T-helper 1 cell (primary cell): ENCODE data around the gene SORCS1.

ENCODE experiments used
- DNase-seq, 5 donors: peaks; one replicate each; pipeline ENCODE4 v3.0.0-alpha.2; 2012 to 2020

The SORCS1 gene

DNA sequence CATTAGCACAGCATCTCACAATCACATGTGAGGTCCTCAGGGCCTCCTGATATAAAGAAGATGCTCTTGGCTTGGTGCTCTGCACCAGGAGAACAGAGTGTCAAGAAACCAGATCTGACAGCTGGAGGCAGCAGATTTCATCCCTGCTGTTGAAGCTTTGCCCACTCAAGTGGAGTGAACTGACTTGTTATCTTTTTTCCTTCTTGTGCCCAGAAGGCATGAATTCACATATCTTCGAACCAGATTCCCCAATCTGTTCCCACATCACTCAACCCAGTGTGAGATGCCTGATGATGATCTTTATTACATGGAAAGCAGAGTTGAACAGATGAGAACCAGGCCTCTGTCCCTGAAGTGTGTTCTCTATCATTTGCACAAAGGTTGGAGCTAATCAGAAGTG is 521.0 kb downstream of the SORCS1 start:
- DNase-seq: no peak

DNA sequence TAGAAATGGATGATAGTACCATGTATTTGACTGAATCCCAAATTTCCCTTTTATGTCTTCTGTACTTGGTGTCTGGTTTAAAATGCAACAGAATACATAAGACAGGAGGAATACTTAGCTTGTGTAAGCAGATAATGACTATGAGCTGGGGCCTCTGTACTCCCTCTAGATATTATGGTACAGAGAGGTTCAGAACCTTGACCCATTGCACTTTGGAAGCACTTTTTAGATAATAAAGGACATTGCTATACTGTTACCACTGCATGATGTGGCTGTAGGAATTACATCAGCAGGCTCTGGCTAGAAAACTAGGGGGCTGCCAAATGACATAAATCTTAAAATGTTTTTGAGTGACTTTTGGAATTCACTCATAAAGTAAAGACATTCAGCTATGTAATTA is 526.6 kb downstream of the SORCS1 start:
- no peak for DNase-seq

DNA sequence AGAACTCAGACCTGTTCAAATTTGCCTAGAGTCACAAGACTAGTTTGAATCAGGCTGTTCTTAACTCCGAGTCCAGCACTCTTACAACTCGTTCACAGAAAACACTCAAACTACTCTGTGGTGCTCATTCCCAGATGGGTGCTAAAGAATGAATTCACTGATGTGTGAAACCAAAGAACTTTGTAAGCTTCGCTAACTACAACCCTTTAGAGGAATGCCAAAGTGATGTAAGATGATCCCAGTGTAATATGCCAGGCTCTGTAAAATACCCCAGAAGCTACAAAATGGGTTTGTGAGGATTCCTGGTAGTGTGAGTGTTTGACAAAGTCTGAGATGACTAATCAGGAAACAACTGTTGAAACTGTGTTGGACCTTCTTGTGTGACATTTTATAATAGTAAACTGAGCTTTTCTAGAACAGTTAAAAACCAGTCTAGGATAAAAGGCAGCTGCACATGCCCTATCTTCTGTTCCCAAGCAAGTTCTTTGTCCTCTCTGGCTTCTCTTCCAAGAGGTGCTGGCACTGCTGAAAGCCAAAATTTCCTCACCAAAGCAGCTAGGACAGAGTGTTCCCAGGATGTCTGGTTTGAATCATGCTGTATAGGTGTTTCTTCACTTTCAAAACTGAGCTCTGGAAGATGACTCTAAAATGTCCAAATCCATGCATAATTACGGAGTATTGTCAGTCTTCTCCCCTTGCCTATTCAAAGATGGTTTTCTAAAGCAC is 527.6 kb downstream of the SORCS1 start:
- no peak for DNase-seq

DNA sequence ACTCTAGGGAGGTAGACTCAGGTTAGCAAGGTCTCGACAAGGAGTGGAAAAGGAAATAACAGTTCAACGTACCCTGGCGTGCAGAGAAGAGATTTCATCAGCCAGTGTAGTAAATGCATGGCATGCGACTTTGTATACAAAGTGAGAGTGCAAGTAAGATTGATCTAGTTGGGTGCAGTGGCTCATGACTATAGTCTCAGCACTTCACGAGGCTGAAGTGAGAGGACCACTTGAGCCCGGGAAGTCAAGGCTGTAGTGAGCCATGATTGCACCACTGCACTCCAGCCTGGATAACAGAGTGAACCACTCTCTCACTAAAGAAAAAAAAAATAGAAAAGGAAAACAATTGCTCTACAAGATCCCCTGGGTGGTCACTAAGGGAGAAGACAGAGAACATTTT is 528.6 kb downstream of the SORCS1 start:
- DNase-seq: no peak

GRCh38 chr10:106631016-106631702 is 533.3 kb downstream of the SORCS1 start:
- DNase-seq: no peak

DNA sequence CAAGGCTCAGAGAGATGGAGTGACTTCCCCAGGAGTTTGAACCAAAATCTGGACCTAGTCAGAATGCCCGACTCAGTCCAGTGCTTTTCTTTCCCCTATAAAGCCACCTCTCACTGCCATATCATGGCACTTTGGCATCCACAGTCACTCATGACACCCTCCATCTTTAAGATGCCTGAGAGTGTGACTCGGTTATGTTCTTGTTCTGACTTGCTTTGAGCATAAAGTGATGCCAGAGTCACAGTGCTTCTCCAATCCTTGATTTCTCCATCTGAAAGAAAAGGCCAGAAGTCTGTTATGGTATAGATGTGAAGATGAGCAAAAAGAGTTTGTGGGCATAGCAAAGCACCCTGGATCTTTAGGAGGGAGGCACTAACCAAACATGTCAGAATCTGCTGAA is 538.1 kb downstream of the SORCS1 start:
- DNase-seq: no peak

GRCh38 chr10:106625751-106626150 is 538.8 kb downstream of the SORCS1 start:
- no peak for DNase-seq

DNA sequence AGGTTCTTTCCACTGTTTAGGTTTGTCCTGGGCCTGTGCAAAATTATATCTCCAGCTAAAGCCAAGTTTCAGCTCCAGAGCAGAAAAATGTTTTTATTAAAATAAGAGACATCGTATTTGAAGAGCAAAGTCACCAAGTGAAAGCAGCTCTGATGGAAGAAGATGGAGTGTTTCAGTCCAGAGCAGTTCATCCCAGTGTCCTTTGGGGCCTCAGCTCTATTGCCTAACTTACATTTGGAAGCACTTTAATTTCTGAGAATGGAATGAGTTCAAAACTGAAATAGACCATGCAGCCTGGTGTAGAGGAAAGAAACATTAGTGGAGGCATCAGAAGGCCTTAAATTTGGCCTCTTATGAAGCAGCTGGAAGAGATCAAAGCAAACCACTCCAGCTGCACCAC is 545.2 kb downstream of the SORCS1 start:
- DNase-seq: no peak

- DNase-seq: no peak
Observed at GRCh38 chr10:106618646-106619045, 545.9 kb downstream of the SORCS1 start.

GRCh38 chr10:106615081-106615480 is 549.4 kb downstream of the SORCS1 start:
- no peak for DNase-seq

- no peak for DNase-seq
Observed at GRCh38 chr10:106614293-106614692, 550.2 kb downstream of the SORCS1 start.

GRCh38 chr10:106612381-106612780 is 552.1 kb downstream of the SORCS1 start:
- DNase-seq: no peak

GRCh38 chr10:106609470-106610266 is 554.8 kb downstream of the SORCS1 start:
- DNase-seq: no peak

DNA sequence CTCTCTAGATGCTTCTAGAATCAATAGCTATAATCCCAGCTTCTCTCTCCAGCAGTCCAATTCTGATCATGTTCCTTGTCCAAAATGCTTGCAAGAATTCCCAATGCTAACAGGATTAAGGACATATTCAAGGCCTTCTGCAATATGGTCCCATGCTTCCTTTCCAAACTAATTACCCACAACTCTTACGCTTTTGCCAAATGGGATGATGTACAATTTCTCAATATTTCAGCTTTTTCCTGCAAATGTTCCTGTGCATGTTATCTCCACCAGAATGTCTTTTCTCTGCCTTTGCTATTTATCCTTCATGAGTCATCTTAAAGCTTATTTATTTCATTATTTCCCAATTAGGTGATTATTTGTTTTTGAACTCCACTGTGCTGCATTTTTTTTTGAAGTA is 556.4 kb downstream of the SORCS1 start:
- no peak for DNase-seq

- no peak for DNase-seq
Observed at GRCh38 chr10:106595281-106595680, 569.2 kb downstream of the SORCS1 start.

- DNase-seq: no peak
Observed at GRCh38 chr10:106593876-106594275, 570.6 kb downstream of the SORCS1 start.

- DNase-seq: no peak
Observed at GRCh38 chr10:106592396-106592795, 572.1 kb downstream of the SORCS1 start.

DNA sequence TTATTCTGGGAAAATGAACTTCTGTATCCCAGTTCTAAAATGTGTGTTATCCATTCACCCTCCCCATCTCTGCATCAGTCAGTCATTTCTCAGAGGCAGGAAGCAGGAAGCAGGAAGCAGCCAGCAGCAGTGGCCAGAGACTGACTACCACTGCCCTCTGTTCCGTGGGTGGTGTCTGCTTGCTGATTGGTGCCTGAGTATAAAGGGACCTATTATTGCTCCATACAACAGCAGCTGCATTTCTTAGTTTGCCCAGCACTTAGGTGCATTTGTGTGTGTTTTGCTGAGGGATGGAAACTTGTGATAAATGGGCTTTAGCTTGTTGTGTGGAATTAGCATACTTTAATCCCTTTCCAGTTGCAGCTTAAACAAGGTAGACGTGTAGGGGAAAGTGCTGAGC is 582.2 kb downstream of the SORCS1 start:
- DNase-seq: no peak

GRCh38 chr10:106577756-106578155 is 586.8 kb downstream of the SORCS1 start:
- DNase-seq: no peak

DNA sequence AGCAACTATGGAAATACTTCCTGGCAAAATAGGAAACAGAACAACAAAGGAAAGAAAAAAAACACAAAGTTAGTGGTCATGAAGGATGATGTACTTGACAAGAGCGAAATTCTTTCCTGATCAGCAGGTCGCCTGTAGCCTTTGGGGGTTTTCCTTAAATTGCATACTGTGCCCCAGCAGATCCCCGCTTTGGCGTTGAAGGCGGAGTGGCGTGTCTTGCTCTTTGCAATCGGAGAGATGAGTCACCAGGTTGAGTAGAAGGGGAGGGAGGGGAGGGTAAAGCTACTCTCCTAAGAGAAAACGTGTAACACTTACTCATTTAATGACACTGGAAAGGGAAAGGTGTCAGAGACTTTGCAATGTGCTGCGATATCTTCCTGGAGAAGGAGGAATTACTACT is 587.2 kb downstream of the SORCS1 start:
- DNase-seq: no peak

- DNase-seq: no peak
Observed at GRCh38 chr10:106576534-106576933, 588.0 kb downstream of the SORCS1 start.

- DNase-seq: no peak
Observed at GRCh38 chr10:106573106-106573505, 591.4 kb downstream of the SORCS1 start.

- no peak for DNase-seq
Observed at GRCh38 chr10:106571192-106571946, 593.1 kb downstream of the SORCS1 start.
